WTC11 (cell line): ENCODE data around the gene CNTNAP2. TPM values are rescaled to one million over a fixed set of nuclear protein-coding genes. Genes with fewer than 3 reads are reported as not detected.

Source experiments
- ATAC-seq: fragments of 200-7000 bp; cut with Tn5 transposase; 2 replicates; pipeline ENCODE4 v1.10.0; 2021; ENCODE audit warnings: mild to moderate bottlenecking, moderate library complexity
- CTCF ChIA-PET: fragments of 300-600 bp; sonication (Branson Sonifier 250); formaldehyde crosslinking; loops from one replicate; lab custom pipeline; 2021; ENCODE audit warnings: antibody characterized with exemption; lab: Charles Lee
- POLR2A ChIA-PET: fragments of 350-600 bp; sonication (Branson Sonifier 250); formaldehyde crosslinking; loops from one replicate; lab custom pipeline; 2021; ENCODE audit warnings: antibody characterized with exemption; lab: Charles Lee
- DNase-seq: peaks from one replicate; pipeline ENCODE4 v3.0.0; 2021; ENCODE audit warnings: low spot score
- H3K27ac Mint-ChIP-seq: 2 replicates; pipeline ENCODE4 v1.8.0; 2021; ENCODE audit warnings: mixed read lengths
- H3K27me3 Mint-ChIP-seq: 2 replicates; pipeline ENCODE4 v1.8.0; 2021; ENCODE audit warnings: low read depth, mild to moderate bottlenecking, moderate library complexity, mixed read lengths
- H3K36me3 Mint-ChIP-seq: 2 replicates; pipeline ENCODE4 v1.8.0; 2021; ENCODE audit warnings: mixed read lengths
- H3K4me1 Mint-ChIP-seq: 2 replicates; pipeline ENCODE4 v1.8.0; 2022; ENCODE audit warnings: mixed read lengths
- H3K4me3 Mint-ChIP-seq: 2 replicates; pipeline ENCODE4 v1.8.0; 2021; ENCODE audit warnings: mild to moderate bottlenecking, moderate library complexity, mixed read lengths
- H3K9me3 Mint-ChIP-seq: 2 replicates; pipeline ENCODE4 v1.8.0; 2021; ENCODE audit warnings: mixed read lengths
- ATF1 ChIP-seq: sonication (generic); formaldehyde crosslinking; IDR thresholded peaks from 2 replicates; pipeline ENCODE4 v1.8.1; 2023; ENCODE audit warnings: mild to moderate bottlenecking, moderate library complexity, missing genetic modification reagents
- ESRRA ChIP-seq: sonication (generic); formaldehyde crosslinking; IDR thresholded peaks from 2 replicates; pipeline ENCODE4 v1.8.1; 2022; ENCODE audit warnings: mild to moderate bottlenecking, missing genetic modification reagents, borderline replicate concordance
- NFE2L1 ChIP-seq: sonication (generic); formaldehyde crosslinking; IDR thresholded peaks from 2 replicates; pipeline ENCODE4 v1.8.1; 2023; ENCODE audit warnings: missing genetic modification reagents
- NR3C1 ChIP-seq: sonication (generic); formaldehyde crosslinking; conservative IDR thresholded peaks from 2 replicates; pipeline ENCODE4 v1.8.1; 2023; ENCODE audit warnings: low read depth, mild to moderate bottlenecking, missing genetic modification reagents
- OVOL2 ChIP-seq: fragments of 250-450 bp; sonication (Bioruptor Pico); IDR thresholded peaks from 2 replicates; pipeline ENCODE4 v1.9.0; 2021; ENCODE audit warnings: mild to moderate bottlenecking, borderline replicate concordance
- ZNF416 ChIP-seq: fragments of 250-450 bp; sonication (Bioruptor Pico); IDR thresholded peaks from 2 replicates; pipeline ENCODE4 v1.9.0; 2021; ENCODE audit warnings: mild to moderate bottlenecking, inconsistent platforms
- total RNA-seq: library from RNA; stranded (reverse); gene quantifications from 3 replicates; pipeline ENCODE4 v1.2.3, GENCODE V29; 2021
- TF ChIP-seq, protein P1 (sequence below): sonication (generic); formaldehyde crosslinking; IDR thresholded peaks from 2 replicates; pipeline ENCODE4 v1.8.0; 2023; ENCODE audit warnings: mild to moderate bottlenecking, missing genetic modification reagents
- TF ChIP-seq, protein P2 (sequence below): sonication (generic); formaldehyde crosslinking; IDR thresholded peaks from 2 replicates; pipeline ENCODE4 v1.8.0; 2022; ENCODE audit warnings: mild to moderate bottlenecking, missing genetic modification reagents
- TF ChIP-seq, protein P3 (sequence below): sonication (generic); formaldehyde crosslinking; IDR thresholded peaks from 2 replicates; pipeline ENCODE4 v1.8.0; 2023; ENCODE audit warnings: missing genetic modification reagents
- TF ChIP-seq, protein P4 (sequence below): fragments of 250-450 bp; sonication (Bioruptor Pico); IDR thresholded peaks from 2 replicates; pipeline ENCODE4 v2.1.2; 2022; ENCODE audit warnings: mild to moderate bottlenecking, moderate library complexity
- TF ChIP-seq, protein P5 (sequence below): sonication (generic); formaldehyde crosslinking; conservative IDR thresholded peaks from 2 replicates; pipeline ENCODE4 v1.8.1; 2022; ENCODE audit warnings: mild to moderate bottlenecking, missing genetic modification reagents
- TF ChIP-seq, protein P6 (sequence below): fragments of 250-450 bp; sonication (Bioruptor Pico); IDR thresholded peaks from 2 replicates; pipeline ENCODE4 v1.9.0; 2021; ENCODE audit warnings: mild to moderate bottlenecking

CNTNAP2 gene
- total RNA-seq, 1 experiment from 2014 or later = 63.8 TPM

DNA sequence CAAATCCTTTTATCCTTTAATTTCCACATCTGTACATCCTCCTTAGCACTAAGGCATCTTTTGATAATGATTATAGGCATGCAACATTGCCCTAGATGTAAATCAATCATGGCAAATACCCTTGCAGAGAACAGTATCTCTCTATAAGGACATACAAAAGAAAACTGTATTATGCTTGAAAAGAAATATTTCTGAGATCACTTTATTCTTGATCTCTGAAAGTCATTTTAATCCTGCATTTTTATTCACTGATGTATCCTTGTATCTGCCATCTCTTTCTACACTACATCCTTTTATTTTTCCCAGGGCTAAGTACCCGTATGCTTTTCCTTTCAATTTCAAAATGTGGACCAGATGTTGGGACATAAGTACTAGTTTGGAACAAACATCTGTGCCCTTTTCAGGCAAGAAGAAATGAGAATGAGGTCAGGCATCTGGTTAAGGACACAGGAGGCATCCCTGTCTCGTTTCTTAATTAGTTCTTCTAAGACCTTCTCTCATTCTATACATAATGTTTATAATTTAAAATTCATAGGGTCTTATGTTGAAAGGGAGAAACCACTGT lies 338.6 kb downstream of the CNTNAP2 start (continued):
- TF ChIP-seq, protein P1, sequence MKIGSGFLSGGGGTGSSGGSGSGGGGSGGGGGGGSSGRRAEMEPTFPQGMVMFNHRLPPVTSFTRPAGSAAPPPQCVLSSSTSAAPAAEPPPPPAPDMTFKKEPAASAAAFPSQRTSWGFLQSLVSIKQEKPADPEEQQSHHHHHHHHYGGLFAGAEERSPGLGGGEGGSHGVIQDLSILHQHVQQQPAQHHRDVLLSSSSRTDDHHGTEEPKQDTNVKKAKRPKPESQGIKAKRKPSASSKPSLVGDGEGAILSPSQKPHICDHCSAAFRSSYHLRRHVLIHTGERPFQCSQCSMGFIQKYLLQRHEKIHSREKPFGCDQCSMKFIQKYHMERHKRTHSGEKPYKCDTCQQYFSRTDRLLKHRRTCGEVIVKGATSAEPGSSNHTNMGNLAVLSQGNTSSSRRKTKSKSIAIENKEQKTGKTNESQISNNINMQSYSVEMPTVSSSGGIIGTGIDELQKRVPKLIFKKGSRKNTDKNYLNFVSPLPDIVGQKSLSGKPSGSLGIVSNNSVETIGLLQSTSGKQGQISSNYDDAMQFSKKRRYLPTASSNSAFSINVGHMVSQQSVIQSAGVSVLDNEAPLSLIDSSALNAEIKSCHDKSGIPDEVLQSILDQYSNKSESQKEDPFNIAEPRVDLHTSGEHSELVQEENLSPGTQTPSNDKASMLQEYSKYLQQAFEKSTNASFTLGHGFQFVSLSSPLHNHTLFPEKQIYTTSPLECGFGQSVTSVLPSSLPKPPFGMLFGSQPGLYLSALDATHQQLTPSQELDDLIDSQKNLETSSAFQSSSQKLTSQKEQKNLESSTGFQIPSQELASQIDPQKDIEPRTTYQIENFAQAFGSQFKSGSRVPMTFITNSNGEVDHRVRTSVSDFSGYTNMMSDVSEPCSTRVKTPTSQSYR (CRISPR knock-in tag) = no peak
- TF ChIP-seq, protein P2, sequence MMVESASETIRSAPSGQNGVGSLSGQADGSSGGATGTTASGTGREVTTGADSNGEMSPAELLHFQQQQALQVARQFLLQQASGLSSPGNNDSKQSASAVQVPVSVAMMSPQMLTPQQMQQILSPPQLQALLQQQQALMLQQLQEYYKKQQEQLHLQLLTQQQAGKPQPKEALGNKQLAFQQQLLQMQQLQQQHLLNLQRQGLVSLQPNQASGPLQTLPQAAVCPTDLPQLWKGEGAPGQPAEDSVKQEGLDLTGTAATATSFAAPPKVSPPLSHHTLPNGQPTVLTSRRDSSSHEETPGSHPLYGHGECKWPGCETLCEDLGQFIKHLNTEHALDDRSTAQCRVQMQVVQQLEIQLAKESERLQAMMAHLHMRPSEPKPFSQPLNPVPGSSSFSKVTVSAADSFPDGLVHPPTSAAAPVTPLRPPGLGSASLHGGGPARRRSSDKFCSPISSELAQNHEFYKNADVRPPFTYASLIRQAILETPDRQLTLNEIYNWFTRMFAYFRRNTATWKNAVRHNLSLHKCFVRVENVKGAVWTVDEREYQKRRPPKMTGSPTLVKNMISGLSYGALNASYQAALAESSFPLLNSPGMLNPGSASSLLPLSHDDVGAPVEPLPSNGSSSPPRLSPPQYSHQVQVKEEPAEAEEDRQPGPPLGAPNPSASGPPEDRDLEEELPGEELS (CRISPR knock-in tag) = no peak
- no peak for TF ChIP-seq OVOL2 (CRISPR knock-in tag)
- TF ChIP-seq, protein P3, sequence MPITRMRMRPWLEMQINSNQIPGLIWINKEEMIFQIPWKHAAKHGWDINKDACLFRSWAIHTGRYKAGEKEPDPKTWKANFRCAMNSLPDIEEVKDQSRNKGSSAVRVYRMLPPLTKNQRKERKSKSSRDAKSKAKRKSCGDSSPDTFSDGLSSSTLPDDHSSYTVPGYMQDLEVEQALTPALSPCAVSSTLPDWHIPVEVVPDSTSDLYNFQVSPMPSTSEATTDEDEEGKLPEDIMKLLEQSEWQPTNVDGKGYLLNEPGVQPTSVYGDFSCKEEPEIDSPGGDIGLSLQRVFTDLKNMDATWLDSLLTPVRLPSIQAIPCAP (CRISPR knock-in tag) = no peak
- no peak for TF ChIP-seq NFE2L1 (CRISPR knock-in tag)
- TF ChIP-seq, all 79 proteins: peak for 0

DNA sequence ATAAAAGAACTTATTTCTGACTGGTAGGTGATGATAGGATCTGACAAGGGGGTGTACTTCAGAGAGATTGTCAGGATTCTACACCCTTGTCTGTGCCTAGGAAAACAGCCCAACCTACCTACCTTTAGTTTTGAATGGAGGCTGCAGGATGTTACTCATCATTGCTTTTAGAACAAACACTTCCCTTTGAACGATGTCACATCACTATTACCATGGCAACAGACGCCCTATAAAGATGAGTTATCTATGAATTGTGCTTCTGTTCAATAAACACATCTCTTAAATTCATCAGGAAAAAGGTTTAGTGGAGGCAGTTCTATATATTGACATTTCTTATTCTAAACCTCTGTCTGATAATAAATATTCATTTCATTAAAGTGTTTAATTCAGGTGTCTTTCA lies 362.4 kb downstream of the CNTNAP2 start:
- DNase-seq (no peak), ATAC-seq (no peak)
- ChIA-PET CTCF (no interaction called here), POLR2A (no interaction called here)
- H3K4me3 Mint-ChIP-seq = no peak overlapping the region
- no peak overlapping the region for H3K27ac Mint-ChIP-seq
- no peaks in the 10 kb centered on the region for H3K36me3 Mint-ChIP-seq
- peaks cover 6% of the 10 kb centered on the region for H3K4me1 Mint-ChIP-seq
- TF ChIP-seq ZNF416 (CRISPR knock-in tag) (no peak), NR3C1 (CRISPR knock-in tag) (no peak), ESRRA (CRISPR knock-in tag) (no peak), ATF1 (no peak)
- TF ChIP-seq, protein P4, sequence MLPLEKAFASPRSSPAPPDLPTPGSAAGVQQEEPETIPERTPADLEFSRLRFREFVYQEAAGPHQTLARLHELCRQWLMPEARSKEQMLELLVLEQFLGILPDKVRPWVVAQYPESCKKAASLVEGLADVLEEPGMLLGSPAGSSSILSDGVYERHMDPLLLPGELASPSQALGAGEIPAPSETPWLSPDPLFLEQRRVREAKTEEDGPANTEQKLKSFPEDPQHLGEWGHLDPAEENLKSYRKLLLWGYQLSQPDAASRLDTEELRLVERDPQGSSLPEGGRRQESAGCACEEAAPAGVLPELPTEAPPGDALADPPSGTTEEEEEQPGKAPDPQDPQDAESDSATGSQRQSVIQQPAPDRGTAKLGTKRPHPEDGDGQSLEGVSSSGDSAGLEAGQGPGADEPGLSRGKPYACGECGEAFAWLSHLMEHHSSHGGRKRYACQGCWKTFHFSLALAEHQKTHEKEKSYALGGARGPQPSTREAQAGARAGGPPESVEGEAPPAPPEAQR = no peak
- TF ChIP-seq, protein P5, sequence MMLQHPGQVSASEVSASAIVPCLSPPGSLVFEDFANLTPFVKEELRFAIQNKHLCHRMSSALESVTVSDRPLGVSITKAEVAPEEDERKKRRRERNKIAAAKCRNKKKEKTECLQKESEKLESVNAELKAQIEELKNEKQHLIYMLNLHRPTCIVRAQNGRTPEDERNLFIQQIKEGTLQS (CRISPR knock-in tag) = no peak
- H3K9me3 Mint-ChIP-seq = no peaks in the 10 kb centered on the region
- no peaks in the 10 kb centered on the region for H3K27me3 Mint-ChIP-seq

DNA sequence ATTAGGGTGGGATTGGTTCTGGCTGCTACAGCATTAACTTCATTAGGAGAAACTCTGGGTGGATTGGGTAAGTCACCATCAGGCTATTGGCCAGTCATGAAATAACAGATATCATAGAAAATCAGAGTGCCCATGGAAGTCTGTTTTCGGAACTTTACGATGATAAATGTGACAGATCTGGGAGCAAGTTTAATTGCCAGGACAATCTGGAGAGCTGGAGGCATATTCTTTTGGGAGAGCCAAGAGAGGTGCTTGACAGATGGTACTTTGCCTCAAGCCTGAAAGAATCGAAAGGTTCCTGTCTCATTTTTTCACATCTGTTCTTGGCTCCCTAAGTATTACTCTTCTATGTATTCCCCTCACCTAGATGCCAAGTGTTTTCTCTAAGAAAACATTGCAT lies 369.9 kb downstream of the CNTNAP2 start:
- TF ChIP-seq, protein P6, sequence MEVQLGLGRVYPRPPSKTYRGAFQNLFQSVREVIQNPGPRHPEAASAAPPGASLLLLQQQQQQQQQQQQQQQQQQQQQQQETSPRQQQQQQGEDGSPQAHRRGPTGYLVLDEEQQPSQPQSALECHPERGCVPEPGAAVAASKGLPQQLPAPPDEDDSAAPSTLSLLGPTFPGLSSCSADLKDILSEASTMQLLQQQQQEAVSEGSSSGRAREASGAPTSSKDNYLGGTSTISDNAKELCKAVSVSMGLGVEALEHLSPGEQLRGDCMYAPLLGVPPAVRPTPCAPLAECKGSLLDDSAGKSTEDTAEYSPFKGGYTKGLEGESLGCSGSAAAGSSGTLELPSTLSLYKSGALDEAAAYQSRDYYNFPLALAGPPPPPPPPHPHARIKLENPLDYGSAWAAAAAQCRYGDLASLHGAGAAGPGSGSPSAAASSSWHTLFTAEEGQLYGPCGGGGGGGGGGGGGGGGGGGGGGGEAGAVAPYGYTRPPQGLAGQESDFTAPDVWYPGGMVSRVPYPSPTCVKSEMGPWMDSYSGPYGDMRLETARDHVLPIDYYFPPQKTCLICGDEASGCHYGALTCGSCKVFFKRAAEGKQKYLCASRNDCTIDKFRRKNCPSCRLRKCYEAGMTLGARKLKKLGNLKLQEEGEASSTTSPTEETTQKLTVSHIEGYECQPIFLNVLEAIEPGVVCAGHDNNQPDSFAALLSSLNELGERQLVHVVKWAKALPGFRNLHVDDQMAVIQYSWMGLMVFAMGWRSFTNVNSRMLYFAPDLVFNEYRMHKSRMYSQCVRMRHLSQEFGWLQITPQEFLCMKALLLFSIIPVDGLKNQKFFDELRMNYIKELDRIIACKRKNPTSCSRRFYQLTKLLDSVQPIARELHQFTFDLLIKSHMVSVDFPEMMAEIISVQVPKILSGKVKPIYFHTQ (CRISPR knock-in tag) = no peak
- ATAC-seq (no peak), DNase-seq (no peak)
- ChIA-PET POLR2A (no interaction called here), CTCF (no interaction called here)
- H3K36me3 Mint-ChIP-seq = peaks cover 9% of the 10 kb centered on the region
- no peak overlapping the region for H3K4me3 Mint-ChIP-seq
- peaks cover 15% of the 10 kb centered on the region for H3K4me1 Mint-ChIP-seq
- H3K9me3 Mint-ChIP-seq = peaks cover 17% of the 10 kb centered on the region
- no peak overlapping the region for H3K27ac Mint-ChIP-seq
- peaks cover 3% of the 10 kb centered on the region for H3K27me3 Mint-ChIP-seq
